SK-N-SH treated with all-trans-retinoic acid at 6 μM for 48 hours (cell line): ENCODE measurements around the gene FHIT.

ENCODE experiments used
- ARNTL ChIP-seq: fragments of 450-650 bp; formaldehyde crosslinking; IDR thresholded peaks from 2 replicates; pipeline ENCODE4 v1.5.0; 2020; ENCODE audit warnings: low read depth, mild to moderate bottlenecking, moderate library complexity, borderline replicate concordance
- BACH2 ChIP-seq: fragments of 250-450 bp; sonication (Bioruptor Pico); IDR thresholded peaks from 2 replicates; pipeline ENCODE4 v1.9.0; 2021; ENCODE audit warnings: mild to moderate bottlenecking, borderline replicate concordance
- CREB5 ChIP-seq: fragments of 250-450 bp; sonication (Bioruptor Pico); IDR thresholded peaks from 2 replicates; pipeline ENCODE4 v1.5.1; 2020; ENCODE audit warnings: low read depth, mild to moderate bottlenecking, moderate library complexity
- OSR1 ChIP-seq: fragments of 250-450 bp; sonication (Bioruptor Pico); IDR thresholded peaks from 2 replicates; pipeline ENCODE4 v1.8.0; 2022; ENCODE audit warnings: moderate library complexity, mild to moderate bottlenecking, inconsistent platforms
- PPARA ChIP-seq: fragments of 250-450 bp; sonication (Bioruptor Pico); IDR thresholded peaks from 2 replicates; pipeline ENCODE4 v1.5.0; 2020; ENCODE audit warnings: mild to moderate bottlenecking, borderline replicate concordance
- RARB ChIP-seq: fragments of 250-450 bp; sonication (Bioruptor Pico); IDR thresholded peaks from 2 replicates; pipeline ENCODE4 v1.8.0; 2021; ENCODE audit warnings: mild to moderate bottlenecking, moderate library complexity
- TCF4 ChIP-seq: fragments of 250-450 bp; sonication (Bioruptor Pico); IDR thresholded peaks from 2 replicates; pipeline ENCODE4 v1.8.0; 2021; ENCODE audit warnings: mild to moderate bottlenecking, moderate library complexity, borderline replicate concordance
- TSHZ2 ChIP-seq: fragments of 250-450 bp; sonication (Bioruptor Pico); IDR thresholded peaks from 2 replicates; pipeline ENCODE4 v1.5.0; 2020; ENCODE audit warnings: mild to moderate bottlenecking, moderate library complexity
- ZFP3 ChIP-seq: fragments of 250-450 bp; sonication (Bioruptor Pico); IDR thresholded peaks from 2 replicates; pipeline ENCODE4 v1.5.0; 2020; ENCODE audit warnings: mild to moderate bottlenecking, moderate library complexity
- ZFP30 ChIP-seq: fragments of 450-650 bp; formaldehyde crosslinking; IDR thresholded peaks from 2 replicates; pipeline ENCODE4 v1.5.0; 2022; ENCODE audit warnings: mild to moderate bottlenecking, moderate library complexity
- ZNF565 ChIP-seq: fragments of 450-650 bp; formaldehyde crosslinking; conservative IDR thresholded peaks from 2 replicates; pipeline ENCODE4 v1.5.0; 2020; ENCODE audit warnings: low read depth, mild to moderate bottlenecking, moderate library complexity
- TF ChIP-seq, protein P1 (sequence below): fragments of 250-450 bp; sonication (Bioruptor Pico); IDR thresholded peaks from 2 replicates; pipeline ENCODE4 v1.8.0; 2020; ENCODE audit warnings: mild to moderate bottlenecking, moderate library complexity, borderline replicate concordance

DNA sequence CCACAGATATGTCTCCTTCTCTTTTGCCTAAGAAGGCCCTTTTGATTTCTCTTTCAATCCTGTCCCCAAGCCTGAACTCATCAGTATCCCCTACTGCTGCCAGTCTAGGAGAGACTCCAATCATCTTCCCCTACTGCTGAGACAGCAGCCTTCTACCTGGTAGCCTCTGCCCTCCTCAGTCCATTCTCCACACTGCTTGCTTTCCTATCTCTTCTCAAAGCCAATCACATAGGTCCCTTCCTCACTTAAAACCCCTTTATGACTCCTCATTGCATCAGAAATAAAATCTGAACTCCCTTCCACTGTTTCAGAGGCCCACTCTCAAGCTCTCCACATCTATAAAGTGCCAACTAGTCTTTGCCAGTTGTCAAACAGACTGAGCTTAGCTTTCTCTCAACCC is 1119.6 kb downstream of the FHIT start:
- no peak for TF ChIP-seq ZFP30
- TF ChIP-seq ZFP3 (CRISPR knock-in tag), result no peak
- no peak for TF ChIP-seq TSHZ2
- no peak for TF ChIP-seq ZNF565
- TF ChIP-seq, protein P1, sequence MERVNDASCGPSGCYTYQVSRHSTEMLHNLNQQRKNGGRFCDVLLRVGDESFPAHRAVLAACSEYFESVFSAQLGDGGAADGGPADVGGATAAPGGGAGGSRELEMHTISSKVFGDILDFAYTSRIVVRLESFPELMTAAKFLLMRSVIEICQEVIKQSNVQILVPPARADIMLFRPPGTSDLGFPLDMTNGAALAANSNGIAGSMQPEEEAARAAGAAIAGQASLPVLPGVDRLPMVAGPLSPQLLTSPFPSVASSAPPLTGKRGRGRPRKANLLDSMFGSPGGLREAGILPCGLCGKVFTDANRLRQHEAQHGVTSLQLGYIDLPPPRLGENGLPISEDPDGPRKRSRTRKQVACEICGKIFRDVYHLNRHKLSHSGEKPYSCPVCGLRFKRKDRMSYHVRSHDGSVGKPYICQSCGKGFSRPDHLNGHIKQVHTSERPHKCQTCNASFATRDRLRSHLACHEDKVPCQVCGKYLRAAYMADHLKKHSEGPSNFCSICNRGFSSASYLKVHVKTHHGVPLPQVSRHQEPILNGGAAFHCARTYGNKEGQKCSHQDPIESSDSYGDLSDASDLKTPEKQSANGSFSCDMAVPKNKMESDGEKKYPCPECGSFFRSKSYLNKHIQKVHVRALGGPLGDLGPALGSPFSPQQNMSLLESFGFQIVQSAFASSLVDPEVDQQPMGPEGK (CRISPR knock-in tag), result no peak
- no peak for TF ChIP-seq CREB5 (CRISPR knock-in tag)
- TF ChIP-seq TCF4 (CRISPR knock-in tag), result no peak
- TF ChIP-seq OSR1 (CRISPR knock-in tag), result no peak
- no peak for TF ChIP-seq RARB (CRISPR knock-in tag)
- no peak for TF ChIP-seq BACH2
- no peak for TF ChIP-seq ARNTL (CRISPR knock-in tag)
- TF ChIP-seq PPARA (CRISPR knock-in tag), result no peak
